Ureter (tissue), 1 donor: ENCODE data around the gene LRRC8C. TPM values are rescaled to one million over a fixed set of nuclear protein-coding genes. Genes with fewer than 3 reads are reported as not detected.
"Not testable (repeated sequence)": the region's sequence is repeated elsewhere in the genome, so short reads cannot be mapped to it uniquely, and the experiment has no call there.

Source experiments
- DNase-seq: peaks from one replicate; pipeline ENCODE4 v3.0.0-alpha.2; 2020; ENCODE audit warnings: low spot score
- total RNA-seq: library from RNA; stranded (reverse); gene quantifications from one replicate; pipeline ENCODE4 v1.2.4, GENCODE V29; 2023
- donor health status: DM: yes; HTN: yes; CAD: no.

LRRC8C gene
- total RNA-seq, 1 donor from 2014 or later, result 10.1 TPM

DNA sequence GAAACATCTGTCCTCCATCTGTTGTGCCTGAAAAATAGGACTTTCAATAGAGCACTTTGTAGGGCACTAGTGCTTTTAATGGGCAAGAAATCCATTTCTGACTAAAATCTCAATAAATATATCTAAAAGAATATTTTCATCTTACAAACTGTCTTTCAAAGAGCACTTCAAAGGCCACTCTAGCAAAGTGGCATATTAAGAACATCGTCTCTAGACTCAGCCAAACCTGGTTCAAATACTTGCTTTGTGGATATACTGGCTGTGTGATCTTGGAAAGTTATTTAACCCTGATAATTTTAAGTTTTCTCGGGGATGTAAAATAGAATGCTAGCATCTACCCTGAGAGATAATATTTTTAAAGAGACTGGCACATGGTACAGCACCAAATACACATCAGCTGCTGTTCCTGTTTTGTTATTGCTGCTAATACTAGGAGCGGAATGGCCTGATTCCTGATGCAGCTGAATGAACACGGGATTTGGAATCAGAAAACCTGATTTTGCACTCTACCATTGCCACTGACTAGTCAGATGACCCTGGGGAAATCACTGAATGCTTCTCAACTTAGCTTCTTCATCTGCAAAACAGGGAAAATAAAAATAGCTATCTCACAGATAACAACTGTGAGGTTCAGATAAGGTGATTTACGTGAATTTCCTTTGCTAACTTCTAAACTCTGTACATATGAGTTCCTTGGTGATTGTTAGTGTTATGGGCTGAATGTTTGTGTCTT is 25.2 kb upstream of the LRRC8C start:
- no peak for DNase-seq

DNA sequence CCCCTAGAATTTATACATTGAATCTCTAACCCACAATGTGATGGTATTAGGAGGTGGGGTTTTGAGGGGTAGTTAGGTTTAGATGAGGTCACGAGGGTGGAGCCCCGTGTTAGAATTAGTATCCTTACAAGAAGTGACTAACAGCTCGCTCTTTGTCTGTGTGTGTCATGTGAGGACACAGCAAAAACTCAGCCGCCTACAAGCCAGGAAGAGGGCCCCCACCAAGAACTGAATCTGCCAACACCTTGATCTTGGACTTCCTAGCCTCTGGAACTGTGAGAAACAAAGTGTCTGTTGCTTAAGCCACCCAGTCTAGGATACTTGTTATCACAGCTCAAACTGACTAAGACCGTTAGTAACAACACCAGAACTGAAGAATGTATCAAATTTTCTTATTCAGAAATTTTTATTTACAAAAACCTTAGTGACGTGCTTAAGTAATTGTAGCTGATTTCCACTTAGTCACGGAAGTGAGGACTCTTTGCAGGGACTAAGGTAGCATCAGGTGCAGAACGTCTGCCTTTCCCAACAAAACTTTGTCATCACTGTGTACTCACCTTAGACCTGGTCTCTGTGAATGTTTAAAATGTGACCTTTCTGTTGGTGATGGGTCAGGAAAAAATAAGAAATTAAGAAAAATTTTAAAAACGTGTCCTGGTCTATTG is 24.5 kb upstream of the LRRC8C start:
- DNase-seq, result no peak

DNA sequence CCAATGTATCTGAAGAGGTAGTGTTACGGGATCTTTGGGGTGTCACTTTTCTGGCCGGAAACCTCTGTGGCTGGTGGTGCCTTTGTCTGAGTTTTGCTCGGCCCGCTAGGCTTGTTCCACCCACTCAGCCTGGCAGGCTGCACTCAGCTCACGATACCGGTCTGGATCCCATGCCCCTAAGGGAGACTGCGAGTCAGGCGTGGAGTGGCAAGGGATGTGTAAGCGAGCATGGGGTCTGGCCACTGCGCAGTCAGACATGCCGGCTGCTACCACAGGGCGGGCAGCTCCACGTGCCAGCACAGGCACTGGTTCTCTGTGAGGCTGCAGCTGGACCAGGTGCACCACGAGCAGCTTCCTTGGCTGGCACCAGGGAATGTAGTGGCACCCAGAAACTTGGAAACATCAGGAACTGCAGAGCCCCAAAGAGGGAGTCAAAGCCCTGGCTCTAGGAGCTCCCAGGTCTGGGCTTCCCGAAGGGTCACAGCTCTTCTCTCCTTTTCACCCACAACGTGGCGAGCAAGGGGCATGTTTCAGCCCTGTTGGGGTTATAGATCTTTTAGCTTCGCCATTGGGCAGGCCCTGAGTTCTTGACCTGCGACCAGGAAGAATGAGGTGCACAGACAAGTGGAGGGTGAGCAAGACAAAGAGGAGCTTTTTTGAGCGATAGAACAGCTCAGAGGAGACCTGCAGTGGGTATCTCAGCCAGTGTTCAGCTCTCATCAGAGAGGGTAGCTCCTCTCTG is 23.8 kb upstream of the LRRC8C start:
- DNase-seq, result no peak

DNA sequence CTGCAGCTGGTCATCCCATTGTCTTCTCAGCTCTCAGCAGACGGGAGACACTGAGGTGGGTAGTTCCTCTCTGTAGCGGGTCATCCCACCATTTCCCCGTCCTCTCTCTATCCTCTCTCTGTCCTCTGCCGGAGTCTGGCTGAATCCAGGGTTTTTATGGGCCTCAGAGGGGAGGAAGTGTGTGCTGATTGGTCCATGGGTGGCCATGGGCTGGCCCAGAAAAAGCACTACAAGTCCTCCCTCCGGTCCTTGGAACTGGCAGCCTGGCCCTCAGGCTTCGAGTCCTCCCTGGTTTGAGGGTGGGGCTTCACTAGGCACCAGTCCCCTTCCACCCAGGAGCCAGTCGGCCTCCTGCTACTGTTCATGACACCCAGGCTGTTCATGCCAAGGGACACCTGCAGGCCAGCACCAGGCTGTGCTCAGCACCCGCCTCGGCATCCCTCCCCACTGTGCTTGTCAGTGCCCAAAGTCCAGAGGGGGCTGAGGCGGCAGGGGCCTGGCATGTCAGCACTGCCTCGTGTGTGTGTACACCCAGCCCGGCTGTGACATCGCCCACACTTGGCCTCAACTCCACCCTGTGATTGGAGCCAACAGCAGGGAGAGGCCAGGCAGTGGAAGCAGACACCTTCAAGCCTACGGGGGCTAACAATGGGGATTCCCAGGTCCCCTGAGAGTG is 23.0 kb upstream of the LRRC8C start:
- no peak for DNase-seq

DNA sequence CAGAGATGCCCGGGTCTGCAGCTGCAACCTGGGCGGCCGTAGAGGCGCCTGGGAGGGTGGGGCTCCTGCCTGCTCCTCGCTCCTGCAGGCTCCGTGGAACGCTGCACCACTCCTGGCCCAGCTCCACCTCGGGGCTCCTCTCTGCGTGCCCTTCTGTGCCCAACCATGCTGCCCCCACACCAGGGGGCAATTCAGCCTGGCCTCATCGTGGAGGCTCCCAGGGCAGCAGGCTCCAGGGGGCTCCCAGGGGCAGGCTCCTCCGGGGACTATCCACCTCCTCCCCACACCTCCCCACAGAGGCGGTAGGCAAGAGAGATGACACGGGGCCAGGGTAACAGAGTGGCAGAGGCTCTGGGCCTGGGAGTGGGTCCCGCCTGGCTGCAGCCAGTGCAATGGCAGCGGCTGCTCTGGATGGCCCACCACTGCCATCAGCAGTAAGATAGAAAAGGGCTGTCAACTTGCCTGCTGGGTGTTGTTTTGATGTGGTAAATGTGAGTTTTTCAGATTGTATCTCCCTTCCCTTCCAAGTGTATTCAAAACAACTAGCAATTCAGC is 22.4 kb upstream of the LRRC8C start:
- no peak for DNase-seq

DNA sequence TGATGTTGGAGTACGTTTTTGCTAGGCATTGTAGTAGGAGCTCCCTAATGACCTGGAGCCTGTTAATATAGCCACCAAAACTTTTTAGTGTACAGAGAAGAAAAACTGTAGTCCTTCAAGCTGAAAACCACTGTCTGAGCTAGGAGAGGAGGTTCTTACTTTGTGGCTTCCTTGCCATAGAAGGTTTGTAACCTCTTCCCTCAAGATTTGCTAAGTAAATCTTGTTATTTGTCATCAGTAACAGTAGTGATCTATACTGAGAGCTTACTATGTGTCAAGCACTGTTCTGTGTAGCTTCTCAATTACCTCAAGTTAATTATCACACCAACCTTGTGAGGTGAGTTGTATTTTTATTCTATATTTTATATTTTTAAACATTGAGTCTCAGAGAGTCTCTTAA is 21.2 kb upstream of the LRRC8C start:
- DNase-seq, result no peak

DNA sequence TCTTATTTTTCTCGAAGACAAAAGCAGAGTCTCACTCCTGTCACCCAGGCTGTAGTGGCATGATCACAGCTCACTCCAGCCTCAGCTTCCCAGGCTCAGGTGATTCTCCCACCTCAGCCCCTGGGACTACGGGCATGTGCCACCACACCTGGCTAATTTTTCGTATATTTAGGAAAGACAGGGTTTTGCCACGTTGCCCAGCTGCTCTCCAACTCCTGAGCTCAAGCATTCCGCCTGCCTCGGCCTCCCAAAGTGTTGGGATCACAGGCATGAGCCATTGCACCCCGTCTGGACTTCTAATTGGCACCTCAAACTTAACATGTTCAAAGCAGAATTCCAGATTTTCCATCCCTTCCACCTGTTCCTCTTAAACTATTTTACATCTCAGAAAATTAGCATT is 19.0 kb upstream of the LRRC8C start:
- DNase-seq, result no peak

DNA sequence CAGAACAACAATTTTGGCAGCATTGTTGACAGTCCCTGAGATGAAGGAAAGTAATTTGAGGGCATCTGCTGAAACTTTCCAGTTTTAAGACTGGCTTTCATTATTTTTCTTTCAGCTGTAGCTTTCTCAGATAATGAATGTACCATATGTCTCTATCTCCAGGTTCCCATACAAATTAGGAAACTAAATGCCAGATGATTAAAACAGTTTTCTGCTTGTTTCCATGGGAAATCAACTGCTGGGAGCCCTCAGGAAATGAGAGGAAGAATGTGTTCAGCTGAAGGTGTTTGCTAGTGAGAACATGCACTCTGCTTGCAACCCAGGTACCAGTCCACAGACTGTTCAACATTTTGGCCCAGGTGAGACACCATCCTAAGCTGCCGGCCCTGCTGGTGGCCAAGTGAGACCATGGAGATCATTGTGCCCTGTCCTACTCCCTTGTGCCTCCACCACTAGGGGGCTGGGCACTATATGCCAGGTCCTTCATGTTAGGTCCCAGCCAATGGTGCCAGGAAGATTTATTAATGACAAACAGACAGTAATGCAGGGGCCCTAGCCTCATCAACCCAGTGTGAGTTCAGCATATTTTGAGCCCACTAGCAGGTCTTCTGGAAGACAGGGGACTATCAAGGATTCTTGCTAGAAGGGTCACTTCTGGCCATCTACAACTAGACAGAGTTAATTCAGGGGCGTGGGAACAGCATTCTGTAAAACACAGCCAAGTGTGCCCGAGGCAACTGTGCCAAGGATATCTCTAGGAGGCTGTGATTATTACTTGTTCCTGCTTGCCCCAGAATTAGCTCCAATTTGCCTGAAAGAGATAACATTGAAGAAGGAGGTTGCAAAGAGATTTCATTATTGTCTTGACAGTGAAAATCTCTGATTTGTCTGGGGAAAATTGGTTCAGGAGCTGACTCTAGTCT is 17.0 kb upstream of the LRRC8C start:
- no peak for DNase-seq

DNA sequence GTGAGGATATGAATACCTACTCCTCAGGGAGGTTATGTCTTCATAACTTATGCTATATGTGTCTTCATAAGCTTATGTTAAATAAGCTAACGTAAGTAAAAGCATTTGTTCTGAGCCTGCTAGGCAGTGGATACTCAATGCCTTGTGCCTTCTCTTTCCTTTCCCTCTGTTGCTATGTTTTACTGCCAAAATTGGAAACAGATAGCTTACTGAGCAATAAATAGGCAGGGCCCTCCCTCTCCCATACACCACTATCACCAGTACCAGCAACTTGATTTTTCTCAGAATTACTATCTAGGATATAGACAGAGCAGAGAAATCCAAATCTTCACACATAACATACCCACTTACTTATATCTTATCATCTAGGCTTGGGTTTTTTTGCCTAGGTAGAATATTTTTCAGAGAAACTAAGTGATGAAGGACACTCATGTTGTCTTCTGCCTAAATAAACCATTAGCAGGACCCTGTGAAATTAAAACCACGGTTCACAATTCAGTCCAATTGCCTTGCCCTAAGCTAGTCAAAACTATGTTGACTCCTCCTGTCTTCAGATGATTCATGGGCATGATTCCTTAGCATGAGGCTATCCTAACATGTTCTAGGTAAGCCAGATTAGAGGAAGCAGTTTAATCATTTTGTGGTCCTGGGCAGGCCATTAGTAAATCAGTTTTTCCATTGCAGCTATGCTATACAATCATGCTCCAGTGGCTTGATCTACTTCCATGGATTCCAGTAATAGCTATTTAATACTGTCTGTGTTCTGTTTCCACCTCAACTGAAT is 15.9 kb upstream of the LRRC8C start:
- DNase-seq, result no peak

DNA sequence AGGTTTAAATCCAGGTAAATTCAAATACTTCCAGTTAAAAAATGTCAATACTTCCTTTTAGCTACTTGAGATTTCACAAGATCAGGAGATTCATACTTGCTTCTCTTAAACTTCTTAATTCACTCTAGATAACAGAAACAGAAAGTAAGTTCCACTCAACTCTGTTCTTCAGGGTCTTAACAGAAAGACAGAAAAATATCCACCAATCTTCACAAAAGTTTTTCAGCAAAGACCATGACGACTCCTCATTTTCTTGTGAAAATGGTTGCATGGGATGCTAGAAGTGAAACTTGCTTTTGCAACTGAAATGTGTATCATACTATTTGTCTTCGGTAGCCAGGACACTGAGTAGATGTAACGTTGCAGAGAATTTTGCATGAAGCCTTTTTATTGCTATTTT is 12.3 kb upstream of the LRRC8C start:
- no peak for DNase-seq

DNA sequence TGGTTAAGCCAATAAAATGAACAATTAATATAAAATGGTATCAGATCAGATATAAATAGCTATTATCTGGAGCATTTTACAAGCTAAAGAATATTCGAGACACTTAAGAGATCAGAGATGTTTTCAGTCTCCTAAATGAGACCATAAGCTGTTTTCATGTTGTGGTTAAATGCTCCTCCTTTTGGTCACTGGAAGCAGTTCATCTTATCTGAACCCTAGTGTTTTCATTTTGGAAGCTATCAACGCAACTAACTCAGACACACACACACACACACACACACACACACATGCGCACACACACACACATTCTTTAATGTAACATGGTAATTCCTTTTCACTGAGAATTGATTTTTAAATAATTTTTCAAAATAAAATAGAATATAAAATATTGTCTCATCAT is 10.0 kb upstream of the LRRC8C start:
- DNase-seq, result no peak

DNA sequence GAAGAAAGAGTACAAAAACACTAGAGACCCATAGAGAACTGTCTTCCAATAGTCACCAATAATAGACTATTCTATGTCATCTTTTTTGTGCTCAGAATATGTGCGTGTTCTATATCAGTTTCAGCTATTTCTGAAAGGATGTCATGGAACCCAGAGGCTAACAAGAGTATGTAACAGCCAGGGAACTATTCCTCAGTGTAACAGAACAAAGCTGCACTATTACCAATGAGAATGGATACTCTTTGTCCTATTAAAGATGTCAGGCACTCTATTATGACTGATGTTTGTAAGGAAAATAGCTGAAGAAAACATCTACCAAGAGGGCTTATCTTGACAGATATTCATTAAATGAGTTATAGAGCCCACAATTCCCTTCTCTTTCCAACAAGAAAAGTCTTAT is 8.6 kb upstream of the LRRC8C start:
- DNase-seq, result no peak

DNA sequence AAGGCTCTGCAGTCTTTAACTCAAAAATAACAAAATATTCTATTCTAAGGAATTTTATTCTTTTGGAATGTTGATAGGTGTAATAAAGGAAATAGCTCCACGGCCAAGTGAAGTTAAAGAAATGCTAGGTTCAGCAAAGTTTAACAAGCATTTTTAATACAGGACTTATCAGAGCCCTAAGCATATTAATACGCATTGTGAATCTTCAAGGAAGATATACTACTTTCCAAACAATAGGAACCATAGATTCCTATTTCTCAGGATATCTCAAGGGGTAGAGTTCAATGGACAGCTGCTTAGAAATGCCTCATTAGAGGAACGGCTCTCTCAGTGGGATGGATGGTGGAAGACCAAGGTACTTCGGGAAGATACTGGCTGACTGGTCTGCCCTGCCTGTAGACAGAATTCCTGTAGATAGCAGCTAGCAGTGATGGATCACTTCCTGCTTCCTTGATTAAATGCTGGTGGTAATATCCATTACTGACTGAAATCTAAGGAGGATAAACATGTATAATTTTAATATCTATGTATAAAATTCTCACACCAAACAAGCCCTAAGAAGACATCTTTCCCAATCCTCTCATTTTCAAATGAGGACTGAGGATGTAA is 8.1 kb upstream of the LRRC8C start:
- DNase-seq, result no peak

DNA sequence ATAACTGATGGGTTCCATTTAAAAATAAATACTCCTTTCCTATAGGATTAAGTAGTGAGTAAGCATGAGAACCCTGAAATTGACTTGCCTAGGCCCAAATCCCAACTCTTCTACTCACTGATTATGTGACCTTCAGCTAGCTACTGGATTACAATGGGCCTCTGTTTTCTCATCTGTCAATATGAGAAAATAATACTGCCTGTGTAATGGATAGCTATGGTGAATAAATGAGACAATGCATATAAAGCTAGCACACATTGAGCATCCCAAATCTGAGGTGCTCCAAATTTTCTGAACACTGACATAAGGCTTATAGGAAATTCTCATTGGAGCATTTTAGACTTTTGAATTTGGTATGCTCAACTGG is 5.3 kb upstream of the LRRC8C start:
- DNase-seq, result no peak

DNA sequence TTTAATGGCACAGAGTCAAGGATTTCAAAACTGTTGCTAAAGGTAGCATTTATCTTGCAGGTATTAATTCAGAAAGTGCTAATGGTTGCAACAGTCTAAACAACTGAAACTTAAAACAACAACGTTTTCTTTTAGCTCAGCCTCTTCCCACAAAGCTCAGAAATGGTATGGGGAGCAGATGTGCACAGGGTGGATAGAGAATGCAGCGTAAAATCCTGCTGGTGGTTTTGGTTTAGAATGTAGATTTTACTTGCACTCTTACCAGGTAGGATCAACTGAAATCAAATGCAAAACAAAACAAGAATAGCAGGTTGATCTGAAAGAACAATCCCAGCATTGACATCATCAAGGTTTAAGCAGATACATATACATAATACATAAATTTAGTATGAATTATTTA is 3.8 kb upstream of the LRRC8C start:
- no peak for DNase-seq

DNA sequence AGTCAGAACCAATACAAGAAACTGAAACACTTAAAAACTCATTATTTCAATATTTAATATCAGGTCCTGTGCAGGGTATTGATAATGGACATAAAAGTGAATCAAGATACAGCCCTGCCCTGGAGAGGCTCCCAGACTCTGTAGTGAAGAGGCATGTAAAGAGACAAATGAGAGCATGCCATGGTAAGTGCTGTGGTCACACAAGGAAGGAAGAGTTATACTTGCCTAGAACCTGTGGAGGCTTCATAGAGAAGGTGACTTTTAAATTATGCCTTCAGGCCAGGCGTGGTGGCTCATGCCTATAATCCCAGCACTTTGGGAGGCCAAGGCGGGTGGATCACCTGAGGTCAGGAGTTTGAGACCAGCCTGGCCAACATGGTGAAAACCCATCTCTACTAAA is 3.3 kb upstream of the LRRC8C start:
- not testable (repeated sequence) for DNase-seq

DNA sequence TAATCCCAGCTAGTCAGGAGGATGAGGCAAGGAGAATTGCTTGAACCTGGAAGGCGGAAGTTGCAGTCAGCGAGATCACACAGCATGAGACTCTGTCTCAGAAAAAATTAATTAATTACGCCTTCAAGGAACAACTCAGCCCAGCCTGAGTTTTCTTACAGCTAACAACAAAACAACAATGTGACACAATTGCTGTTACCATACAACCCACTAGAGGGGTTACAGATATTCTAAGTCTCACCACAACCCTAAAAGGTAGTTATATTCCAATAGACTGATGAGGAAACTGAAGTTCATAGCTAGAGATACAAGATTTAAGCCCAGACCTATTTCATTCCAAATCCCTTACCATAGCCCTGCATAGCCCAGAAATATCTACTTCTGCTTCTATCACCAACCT is 2.9 kb upstream of the LRRC8C start:
- DNase-seq, result no peak

DNA sequence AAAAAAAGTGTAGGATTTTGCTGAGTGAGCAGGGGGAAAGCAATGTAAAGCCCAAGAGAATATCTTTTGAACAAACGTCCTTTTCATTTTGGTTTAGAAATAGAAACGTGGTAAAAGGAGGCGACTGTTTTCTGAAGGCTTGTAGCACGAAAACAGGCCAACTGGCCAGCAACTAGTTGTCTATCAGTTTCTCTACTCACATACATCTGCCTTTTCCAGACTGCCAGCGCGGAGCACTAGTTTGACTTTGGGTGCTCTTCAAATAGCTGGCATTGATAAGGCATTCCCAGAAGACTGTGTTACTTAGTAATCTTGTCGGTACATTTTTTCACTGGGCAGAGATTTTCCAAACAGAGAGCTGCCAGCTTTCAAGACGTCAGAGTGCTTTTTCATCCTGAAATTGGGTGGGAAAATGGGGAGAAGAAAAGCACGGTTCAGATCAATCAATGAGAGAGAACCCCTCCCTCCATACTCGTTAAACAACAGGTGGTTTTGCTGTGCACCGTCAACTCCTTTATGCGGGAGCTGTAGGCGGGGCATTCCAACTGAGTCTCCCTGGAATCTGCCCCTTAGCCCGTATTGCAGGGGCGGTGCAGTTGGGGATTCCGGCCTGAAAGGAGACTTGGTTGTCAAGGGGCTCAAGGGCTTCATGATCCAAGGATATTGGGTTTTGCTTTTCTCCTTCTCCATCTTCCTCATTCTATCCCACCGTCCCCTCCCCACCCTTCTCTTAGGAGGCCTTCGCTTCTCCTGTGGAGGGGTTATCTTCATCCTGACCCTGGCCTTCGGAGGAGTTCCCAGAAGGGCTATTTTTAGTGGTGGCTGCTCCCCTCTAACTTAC is 884 bp upstream of the LRRC8C start:
- DNase-seq, result no peak

DNA sequence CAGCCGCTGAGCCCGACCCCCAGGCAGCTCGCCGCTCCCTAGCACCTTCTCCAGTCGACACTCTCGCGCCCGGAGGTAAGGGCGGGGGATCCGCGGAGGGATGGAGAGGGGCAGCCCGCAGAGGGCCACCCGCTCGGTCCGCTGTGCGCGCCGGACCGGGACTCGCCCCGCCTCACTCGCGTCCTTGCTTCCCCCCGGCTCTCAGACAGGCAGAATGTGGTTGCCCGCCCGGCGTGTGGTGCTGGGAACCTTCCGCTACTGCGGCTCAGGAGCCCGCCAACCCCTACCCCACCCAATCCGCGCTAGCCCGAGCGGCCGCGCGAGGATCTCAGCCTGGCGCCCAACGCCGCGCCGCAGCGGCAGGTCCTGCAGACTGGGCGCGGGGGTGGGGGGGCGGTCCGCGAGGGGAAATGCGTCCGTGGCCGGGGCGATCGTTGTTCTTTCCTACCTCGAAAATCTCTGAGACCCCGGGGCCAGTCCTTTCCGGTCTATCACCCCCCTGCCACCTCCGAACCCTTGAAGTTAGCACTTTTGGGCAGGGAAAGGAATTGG is 404 bp downstream of the LRRC8C start:
- peak; percentile 58 for DNase-seq
